Measurements from ENCODE around the gene SCLY.

Gene SCLY

GRCh38 chr2:238098901-238099713 is 38.3 kb downstream of the SCLY start:
- peak; percentile 27 for DNase-seq

- no peak for DNase-seq
Observed at GRCh38 chr2:238099714-238100048, 38.9 kb downstream of the SCLY start.

- DNase-seq = no peak
Observed at GRCh38 chr2:238100049-238100820, 39.4 kb downstream of the SCLY start, which contains the start of gene ESPNL. TSS of gene ESPNL (plus strand) at chr2:238100340. CDS start at chr2:238100420, 80 bp downstream.

GRCh38 chr2:238100821-238101771 is 40.3 kb downstream of the SCLY start:
- DNase-seq = no peak

- no peak for DNase-seq
Observed at GRCh38 chr2:238101891-238102841, 41.4 kb downstream of the SCLY start.

- DNase-seq = no peak
Observed at GRCh38 chr2:238102865-238103264, 42.1 kb downstream of the SCLY start.

- DNase-seq = no peak
Observed at GRCh38 chr2:238103465-238104225, 42.8 kb downstream of the SCLY start.

- no peak for DNase-seq
Observed at GRCh38 chr2:238104226-238104690, 43.5 kb downstream of the SCLY start.

GRCh38 chr2:238104691-238105371 is 44.0 kb downstream of the SCLY start:
- no peak for DNase-seq

GRCh38 chr2:238105506-238106338 is 44.9 kb downstream of the SCLY start:
- DNase-seq = no peak

- no peak for DNase-seq
Observed at GRCh38 chr2:238106339-238106697, 45.5 kb downstream of the SCLY start.

- DNase-seq = no peak
Observed at GRCh38 chr2:238106698-238107524, 46.1 kb downstream of the SCLY start.

- no peak for DNase-seq
Observed at GRCh38 chr2:238107525-238108422, 47.0 kb downstream of the SCLY start.

- DNase-seq = no peak
Observed at GRCh38 chr2:238108423-238109183, 47.8 kb downstream of the SCLY start.

- DNase-seq = no peak
Observed at GRCh38 chr2:238113611-238114010, 52.8 kb downstream of the SCLY start.

- no peak for DNase-seq
Observed at GRCh38 chr2:238114331-238114841, 53.6 kb downstream of the SCLY start.
